ENCODE results near the gene SLC34A3.

DNA sequence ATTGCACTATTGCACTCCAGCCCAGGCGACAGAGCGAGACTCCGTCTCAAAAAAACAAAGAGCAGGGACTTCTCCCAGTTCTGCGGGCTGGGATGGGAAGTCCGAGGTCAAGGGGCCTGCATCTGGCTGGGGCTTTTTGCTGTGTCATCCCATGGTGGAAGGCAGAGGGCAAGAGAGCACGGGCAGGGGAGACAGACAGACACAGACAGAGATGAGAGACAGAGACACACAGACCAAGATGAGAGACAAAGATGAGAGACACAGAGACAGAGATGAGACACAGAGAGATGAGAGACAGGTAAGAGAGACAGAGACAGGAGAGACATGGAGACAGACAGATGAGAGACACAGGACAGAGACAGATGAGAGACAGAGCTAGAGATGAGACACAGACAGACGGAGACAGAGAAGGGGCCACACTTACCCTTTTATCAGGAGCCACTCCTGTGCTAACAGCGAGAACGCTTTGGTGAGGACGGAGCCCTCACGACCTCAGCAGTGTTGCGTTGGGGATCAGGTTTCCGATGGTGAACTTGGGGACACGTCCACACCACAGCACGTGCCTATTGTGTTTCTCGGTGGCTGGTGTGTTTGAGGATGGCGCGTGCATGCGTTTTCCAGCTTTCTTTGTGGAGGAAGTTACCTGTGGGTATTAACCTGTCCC, 38.0 kb downstream of the SLC34A3 start:
- no peak for TF ChIP-seq CTCF (IDR thresholded peaks at IDR 0.05)
- TF ChIP-seq EZH2 (IDR thresholded peaks at IDR 0.05), result no peak

Measured in neural progenitor cell (in vitro differentiated cells).